ENCODE measurements around the gene LAMTOR2.
A peak's percentile ranks its signal among the peaks of the same experiment; 100 is the strongest.

Gene LAMTOR2

GRCh38 chr1:156100205-156100995, 45.8 kb downstream of the LAMTOR2 start:
- DNase-seq, result no peak

- no peak for DNase-seq
These were observed 47.3 kb downstream of the LAMTOR2 start for GRCh38 chr1:156101880-156102279.

GRCh38 chr1:156102633-156103511, 48.3 kb downstream of the LAMTOR2 start:
- DNase-seq, result no peak

GRCh38 chr1:156103521-156103947, 49.0 kb downstream of the LAMTOR2 start:
- DNase-seq, result peak; percentile 75

- peak; percentile 90 for DNase-seq
These were observed 49.7 kb downstream of the LAMTOR2 start for GRCh38 chr1:156104065-156104810.

GRCh38 chr1:156104861-156105832, 50.6 kb downstream of the LAMTOR2 start:
- no peak for DNase-seq

GRCh38 chr1:156106624-156107488, 52.3 kb downstream of the LAMTOR2 start:
- DNase-seq, result no peak

GRCh38 chr1:156108057-156108456, 53.5 kb downstream of the LAMTOR2 start:
- DNase-seq, result no peak
